ENCODE measurements around the gene PRODH2.

- TF ChIP-seq POLR2A (IDR thresholded peaks at IDR 0.05), result no peak
- TF ChIP-seq POLR2AphosphoS5 (IDR thresholded peaks at IDR 0.05), result no peak
Observed at GRCh38 chr19:35806597-35806996, 6.0 kb downstream of the PRODH2 start.

Measured in prostate gland (tissue), 1 donor.